ENCODE results near the gene NHS.

The NHS gene

GRCh38 chrX:17737710-17737985 is 362.6 kb downstream of the NHS start:
- Mint-ChIP-seq H3K36me3 (ENCODE audit: low read depth) (no peaks in the 10 kb centered on the region), H3K27me3 (no peaks in the 10 kb centered on the region), H3K9me3 (no peaks in the 10 kb centered on the region), H3K4me1 (ENCODE audit: low read depth) (peaks cover 30% of the 10 kb centered on the region), H3K4me3 (peak overlapping the region; percentile 88), H3K27ac (peak overlapping the region; percentile 93)

DNA sequence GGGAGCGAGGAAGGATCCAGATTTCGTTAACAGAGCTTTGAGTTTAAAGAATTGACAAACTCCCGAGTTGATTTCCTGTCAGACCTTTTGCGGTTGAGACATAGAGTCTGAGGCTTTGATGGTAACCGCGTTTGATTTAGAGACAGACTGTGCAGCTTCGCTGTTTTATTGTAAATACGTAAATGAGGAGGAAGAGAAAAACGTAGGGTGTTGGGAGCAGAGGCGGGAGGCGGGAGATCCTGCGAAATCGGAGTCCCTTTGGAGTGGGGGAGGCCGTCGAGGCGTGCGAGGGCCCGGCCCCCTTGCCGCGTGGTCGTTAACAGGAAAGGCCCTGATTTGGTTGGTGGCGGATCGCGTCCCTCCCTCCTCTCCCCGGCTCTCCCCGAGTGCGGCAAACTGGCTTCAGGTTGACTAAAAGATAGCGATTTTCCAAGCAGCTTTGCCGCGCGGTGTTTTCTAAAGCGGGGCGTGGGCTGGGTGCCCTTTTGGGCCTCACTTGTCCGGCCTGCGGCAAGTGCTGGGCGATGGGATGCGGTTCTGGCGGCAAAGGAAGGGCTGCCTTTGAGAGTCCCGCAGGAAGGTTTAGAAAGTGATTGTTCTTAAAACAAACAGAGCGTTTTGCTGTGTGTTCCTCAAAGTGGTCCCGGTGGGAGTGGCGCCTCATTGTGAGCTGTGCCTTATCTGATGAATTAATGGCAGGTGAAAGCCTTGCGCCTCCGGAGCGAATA is 363.1 kb downstream of the NHS start:
- no peaks in the 10 kb centered on the region for H3K27me3 Mint-ChIP-seq
- H3K27ac Mint-ChIP-seq, result peak overlapping the region; percentile 93

DNA sequence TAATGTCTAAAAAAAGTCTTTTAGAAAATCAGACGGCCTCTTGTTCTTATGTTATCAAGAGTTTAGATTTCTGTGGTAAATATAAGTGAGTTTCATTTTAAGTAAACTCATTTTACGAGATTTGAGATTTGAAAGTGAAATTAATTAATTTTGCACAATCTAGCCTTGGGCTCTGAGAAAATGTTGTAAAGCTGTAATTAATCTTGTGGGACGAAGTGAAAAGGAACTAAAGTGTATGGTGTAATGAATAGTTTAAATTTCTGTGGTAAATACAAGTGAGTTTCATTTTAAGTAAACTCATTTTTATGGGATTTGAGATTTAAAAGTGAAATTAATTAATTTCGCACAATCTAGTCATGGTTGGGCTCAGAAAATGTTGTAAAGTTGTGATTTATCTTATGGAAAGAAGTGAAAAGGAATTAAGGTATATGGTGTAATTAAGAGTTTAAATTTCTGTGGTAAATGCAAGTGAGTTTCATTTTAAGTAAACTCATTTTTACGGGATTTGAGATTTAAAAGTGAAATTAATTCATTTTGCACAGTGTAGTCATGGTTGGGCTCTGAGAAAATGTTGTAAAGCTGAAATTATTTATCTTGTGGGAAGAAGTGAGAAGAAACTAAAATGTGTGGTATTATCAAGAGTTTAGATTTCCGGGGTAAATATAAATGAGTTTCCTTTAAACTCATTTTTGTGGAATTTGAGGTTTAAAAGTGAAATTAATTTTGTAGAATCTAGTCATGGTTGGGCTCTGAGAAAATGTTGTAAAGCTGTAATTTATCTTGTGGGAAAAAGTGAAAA is 363.9 kb downstream of the NHS start:
- H3K4me3 Mint-ChIP-seq, result peak overlapping the region; percentile 88
- H3K4me1 Mint-ChIP-seq (ENCODE audit: low read depth), result peaks cover 36% of the 10 kb centered on the region
- no peaks in the 10 kb centered on the region for H3K36me3 Mint-ChIP-seq (ENCODE audit: low read depth)
- H3K27me3 Mint-ChIP-seq, result no peaks in the 10 kb centered on the region
- H3K27ac Mint-ChIP-seq, result peak overlapping the region; percentile 93
- H3K9me3 Mint-ChIP-seq, result no peaks in the 10 kb centered on the region

More for the DNA sequence above, 363.1 kb downstream of the NHS start:
- Mint-ChIP-seq H3K4me3 (peak overlapping the region; percentile 88), H3K36me3 (ENCODE audit: low read depth) (no peaks in the 10 kb centered on the region), H3K4me1 (ENCODE audit: low read depth) (peaks cover 35% of the 10 kb centered on the region), H3K9me3 (no peaks in the 10 kb centered on the region)

GRCh38 chrX:17740137-17741122 is 365.4 kb downstream of the NHS start:
- Mint-ChIP-seq H3K9me3 (no peaks in the 10 kb centered on the region), H3K4me1 (ENCODE audit: low read depth) (peaks cover 36% of the 10 kb centered on the region), H3K27me3 (no peaks in the 10 kb centered on the region), H3K36me3 (ENCODE audit: low read depth) (no peaks in the 10 kb centered on the region), H3K27ac (no peak overlapping the region), H3K4me3 (no peak overlapping the region)

DNA sequence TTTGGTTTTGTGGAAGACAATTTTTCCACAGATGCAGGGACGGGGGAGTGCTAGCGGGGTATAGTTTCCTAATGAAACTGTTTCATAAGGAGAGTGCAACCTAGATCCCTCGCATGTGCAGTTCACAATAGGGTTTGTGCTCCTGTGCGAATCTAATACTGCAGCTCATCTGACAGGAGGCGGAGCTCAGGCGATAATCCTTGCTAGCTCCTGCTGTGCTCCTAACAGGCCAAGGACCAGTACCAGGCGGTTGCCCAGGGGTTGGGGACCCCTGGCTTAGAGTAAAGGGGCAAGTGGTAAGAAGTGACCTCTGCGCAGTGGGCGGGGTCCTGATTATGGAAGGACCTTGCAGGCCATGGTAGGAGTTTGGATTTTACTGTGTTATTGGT is 366.1 kb downstream of the NHS start:
- Mint-ChIP-seq H3K9me3 (no peaks in the 10 kb centered on the region), H3K4me1 (ENCODE audit: low read depth) (peaks cover 36% of the 10 kb centered on the region), H3K4me3 (no peak overlapping the region), H3K27ac (no peak overlapping the region), H3K36me3 (ENCODE audit: low read depth) (no peaks in the 10 kb centered on the region), H3K27me3 (no peaks in the 10 kb centered on the region)

DNA sequence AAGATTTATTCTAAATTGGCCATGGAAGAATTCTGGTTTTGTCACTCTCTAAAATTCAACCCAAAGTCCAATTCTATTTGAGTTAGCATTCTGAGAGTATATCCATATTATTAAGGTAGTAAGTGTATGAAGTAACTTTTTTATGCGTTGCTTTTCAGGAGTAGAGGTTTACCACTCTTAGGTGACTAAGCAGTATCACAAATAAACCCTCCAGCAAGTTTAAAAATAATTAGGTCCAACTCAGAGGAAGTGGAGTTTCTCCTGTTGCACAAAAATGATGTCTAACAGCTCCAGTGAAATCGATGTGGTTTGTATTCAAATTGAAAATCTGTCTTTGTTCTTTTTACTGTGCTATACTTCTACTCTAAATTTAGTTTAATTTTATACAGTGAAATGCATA is 368.9 kb downstream of the NHS start:
- H3K27me3 Mint-ChIP-seq, result no peaks in the 10 kb centered on the region
- H3K36me3 Mint-ChIP-seq (ENCODE audit: low read depth), result no peaks in the 10 kb centered on the region
- H3K9me3 Mint-ChIP-seq, result no peaks in the 10 kb centered on the region
- peaks cover 21% of the 10 kb centered on the region for H3K4me1 Mint-ChIP-seq (ENCODE audit: low read depth)
- H3K27ac Mint-ChIP-seq, result no peak overlapping the region
- H3K4me3 Mint-ChIP-seq, result no peak overlapping the region

- Mint-ChIP-seq H3K4me3 (no peak overlapping the region), H3K4me1 (ENCODE audit: low read depth) (peaks cover 13% of the 10 kb centered on the region), H3K9me3 (no peaks in the 10 kb centered on the region), H3K27ac (no peak overlapping the region), H3K36me3 (ENCODE audit: low read depth) (no peaks in the 10 kb centered on the region), H3K27me3 (no peaks in the 10 kb centered on the region)
These were observed 370.0 kb downstream of the NHS start for GRCh38 chrX:17744896-17745523.

DNA sequence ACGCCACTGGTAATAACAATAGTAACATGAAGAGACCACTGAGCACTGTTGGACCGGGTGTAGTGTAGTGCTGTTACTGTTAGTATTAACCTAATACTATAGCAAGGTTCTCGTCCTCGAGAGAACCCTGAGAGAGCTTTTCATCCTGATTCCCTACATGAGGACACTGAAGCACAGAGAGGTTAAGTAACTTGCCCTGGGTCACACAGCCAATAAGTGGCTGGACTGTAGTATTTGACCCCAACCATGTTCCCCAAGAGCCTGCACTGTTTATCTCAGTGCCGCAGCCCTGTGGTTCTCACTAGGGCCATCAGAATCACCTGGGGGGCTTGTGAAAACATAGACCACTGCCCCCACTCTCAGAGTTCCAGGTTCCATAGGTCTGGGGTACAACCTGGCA is 372.7 kb downstream of the NHS start:
- Mint-ChIP-seq H3K36me3 (ENCODE audit: low read depth) (no peaks in the 10 kb centered on the region), H3K4me3 (no peak overlapping the region), H3K9me3 (no peaks in the 10 kb centered on the region), H3K27me3 (no peaks in the 10 kb centered on the region), H3K27ac (no peak overlapping the region), H3K4me1 (ENCODE audit: low read depth) (peaks cover 6% of the 10 kb centered on the region)

GRCh38 chrX:17748684-17749083 is 373.7 kb downstream of the NHS start:
- no peaks in the 10 kb centered on the region for H3K36me3 Mint-ChIP-seq (ENCODE audit: low read depth)
- no peaks in the 10 kb centered on the region for H3K9me3 Mint-ChIP-seq
- H3K27me3 Mint-ChIP-seq, result no peaks in the 10 kb centered on the region
- H3K4me1 Mint-ChIP-seq (ENCODE audit: low read depth), result no peaks in the 10 kb centered on the region
- no peak overlapping the region for H3K27ac Mint-ChIP-seq
- H3K4me3 Mint-ChIP-seq, result no peak overlapping the region

GRCh38 chrX:17750436-17750835 is 375.4 kb downstream of the NHS start:
- Mint-ChIP-seq H3K27ac (no peak overlapping the region), H3K9me3 (no peaks in the 10 kb centered on the region)

GRCh38 chrX:17758382-17758781 is 383.4 kb downstream of the NHS start:
- Mint-ChIP-seq H3K9me3 (no peaks in the 10 kb centered on the region), H3K27ac (no peak overlapping the region), H3K4me1 (ENCODE audit: low read depth) (no peaks in the 10 kb centered on the region), H3K27me3 (no peaks in the 10 kb centered on the region), H3K4me3 (no peak overlapping the region), H3K36me3 (ENCODE audit: low read depth) (no peaks in the 10 kb centered on the region)

More at GRCh38 chrX:17750436-17750835, 375.4 kb downstream of the NHS start:
- Mint-ChIP-seq H3K4me1 (ENCODE audit: low read depth) (no peaks in the 10 kb centered on the region), H3K27me3 (no peaks in the 10 kb centered on the region), H3K36me3 (ENCODE audit: low read depth) (no peaks in the 10 kb centered on the region), H3K4me3 (no peak overlapping the region)

- Mint-ChIP-seq H3K36me3 (ENCODE audit: low read depth) (no peaks in the 10 kb centered on the region), H3K9me3 (no peaks in the 10 kb centered on the region), H3K4me3 (no peak overlapping the region), H3K27ac (no peak overlapping the region), H3K4me1 (ENCODE audit: low read depth) (no peaks in the 10 kb centered on the region), H3K27me3 (no peaks in the 10 kb centered on the region)
These were observed 385.0 kb downstream of the NHS start for GRCh38 chrX:17759990-17760389.

DNA sequence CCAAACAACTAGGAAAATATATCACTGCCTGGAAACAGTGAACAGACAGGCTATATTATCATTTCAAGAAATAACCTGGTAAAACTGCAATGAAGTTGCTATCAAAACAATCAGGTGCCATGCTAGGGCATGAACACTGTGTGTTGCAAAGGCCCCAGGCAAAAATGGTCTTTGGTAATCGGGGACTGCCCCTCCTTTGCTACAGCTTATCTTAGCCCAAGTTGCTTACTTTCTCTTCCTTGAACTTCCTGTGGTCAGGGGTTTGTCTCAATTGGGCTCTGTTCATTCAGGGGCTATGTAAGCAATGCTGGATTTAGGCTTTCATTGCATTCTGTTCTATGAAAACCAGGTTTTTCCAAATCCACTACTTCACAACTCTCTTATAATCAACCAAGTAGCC is 392.7 kb downstream of the NHS start:
- H3K27ac Mint-ChIP-seq, result no peak overlapping the region
- H3K4me1 Mint-ChIP-seq (ENCODE audit: low read depth), result no peaks in the 10 kb centered on the region

DNA sequence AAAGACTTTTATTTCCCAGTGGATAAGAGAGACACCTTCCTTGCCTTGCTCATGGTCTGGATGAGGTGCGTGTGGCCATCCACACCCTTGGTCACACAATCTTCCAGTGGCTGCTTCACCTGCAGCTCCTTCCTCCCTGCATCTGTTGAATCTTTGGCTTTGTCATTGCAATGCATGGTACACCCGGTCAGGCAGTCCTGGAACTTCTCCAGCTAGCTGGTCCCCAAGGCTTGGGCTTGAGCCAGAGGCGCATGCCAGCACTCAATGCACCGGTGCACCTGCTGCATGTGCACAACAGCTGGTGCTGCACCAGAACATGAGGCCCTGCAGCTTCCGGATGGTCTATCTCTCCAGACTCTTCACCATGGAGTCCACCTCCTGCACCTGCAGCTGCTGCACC is 394.0 kb downstream of the NHS start:
- H3K4me1 Mint-ChIP-seq (ENCODE audit: low read depth), result no peaks in the 10 kb centered on the region
- no peaks in the 10 kb centered on the region for H3K27me3 Mint-ChIP-seq
- no peak overlapping the region for H3K27ac Mint-ChIP-seq
- H3K36me3 Mint-ChIP-seq (ENCODE audit: low read depth), result no peaks in the 10 kb centered on the region
- H3K9me3 Mint-ChIP-seq, result no peaks in the 10 kb centered on the region
- H3K4me3 Mint-ChIP-seq, result no peak overlapping the region

More for the DNA sequence above, 392.7 kb downstream of the NHS start:
- Mint-ChIP-seq H3K9me3 (no peaks in the 10 kb centered on the region), H3K36me3 (ENCODE audit: low read depth) (no peaks in the 10 kb centered on the region), H3K4me3 (no peak overlapping the region), H3K27me3 (no peaks in the 10 kb centered on the region)

All from stimulated activated naive CD8-positive, alpha-beta T cell treated with anti-CD3 and anti-CD28 coated beads, Interleukin-15, Interleukin-2, amounts not matched to agents 100 ng/mL and 50 ng/mL, for 24 hours (primary cell).